ENCODE measurements around the gene SETD5. TPM values are rescaled to one million over a fixed set of nuclear protein-coding genes. Genes with fewer than 3 reads are reported as not detected.
A peak's percentile ranks its signal among the peaks of the same experiment; 100 is the strongest.

The SETD5 gene
- total RNA-seq, 2 donors from 2014 or later: 103 to 105 TPM

GRCh38 chr3:9501226-9501625, 103.8 kb downstream of the SETD5 start:
- peaks cover 32% of the 10 kb centered on the region for H3K27me3 Mint-ChIP-seq
- ATAC-seq: no peak
- H3K27ac Mint-ChIP-seq: no peak overlapping the region

DNA sequence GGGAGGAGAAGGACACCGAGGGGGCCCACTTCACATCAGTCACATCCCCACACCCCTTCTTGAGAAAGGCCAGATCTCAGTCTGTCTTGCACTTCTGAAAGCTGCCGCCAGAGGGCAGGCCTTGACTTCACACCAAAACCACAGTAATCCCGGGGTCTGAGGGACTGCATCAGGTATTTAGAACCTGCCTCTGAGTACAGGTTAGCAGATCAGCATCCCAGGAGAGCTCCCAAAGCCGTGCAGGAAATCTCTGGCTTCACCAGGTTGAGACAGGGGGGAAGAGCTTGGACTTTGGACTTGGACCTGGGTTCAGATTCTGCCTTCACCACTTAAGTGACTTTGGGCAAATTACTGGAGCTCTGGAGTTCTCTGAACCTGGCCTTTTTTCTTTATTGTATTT, 105.9 kb downstream of the SETD5 start:
- H3K36me3 Mint-ChIP-seq (ENCODE audit: low read depth): no peaks in the 10 kb centered on the region
- ATAC-seq (peak; percentile 63), DNase-seq (peak; percentile 37 to 58 (median 40))
- peaks cover 48% of the 10 kb centered on the region for H3K27me3 Mint-ChIP-seq
- no peaks in the 10 kb centered on the region for H3K9me3 ChIP-seq (ENCODE audit: control insufficient read depth, low read length, poor library complexity, severe bottlenecking)
- H3K27ac Mint-ChIP-seq: peak overlapping the region; percentile 1
- H3K4me1 Mint-ChIP-seq: peaks cover 5% of the 10 kb centered on the region
- no peak overlapping the region for H3K4me3 Mint-ChIP-seq

More at GRCh38 chr3:9501226-9501625, 103.8 kb downstream of the SETD5 start:
- H3K9me3 ChIP-seq (ENCODE audit: control insufficient read depth, low read length, poor library complexity, severe bottlenecking): no peaks in the 10 kb centered on the region
- Mint-ChIP-seq H3K4me3 (no peak overlapping the region), H3K36me3 (ENCODE audit: low read depth) (no peaks in the 10 kb centered on the region), H3K4me1 (peaks cover 5% of the 10 kb centered on the region)
- no peak for DNase-seq

DNA sequence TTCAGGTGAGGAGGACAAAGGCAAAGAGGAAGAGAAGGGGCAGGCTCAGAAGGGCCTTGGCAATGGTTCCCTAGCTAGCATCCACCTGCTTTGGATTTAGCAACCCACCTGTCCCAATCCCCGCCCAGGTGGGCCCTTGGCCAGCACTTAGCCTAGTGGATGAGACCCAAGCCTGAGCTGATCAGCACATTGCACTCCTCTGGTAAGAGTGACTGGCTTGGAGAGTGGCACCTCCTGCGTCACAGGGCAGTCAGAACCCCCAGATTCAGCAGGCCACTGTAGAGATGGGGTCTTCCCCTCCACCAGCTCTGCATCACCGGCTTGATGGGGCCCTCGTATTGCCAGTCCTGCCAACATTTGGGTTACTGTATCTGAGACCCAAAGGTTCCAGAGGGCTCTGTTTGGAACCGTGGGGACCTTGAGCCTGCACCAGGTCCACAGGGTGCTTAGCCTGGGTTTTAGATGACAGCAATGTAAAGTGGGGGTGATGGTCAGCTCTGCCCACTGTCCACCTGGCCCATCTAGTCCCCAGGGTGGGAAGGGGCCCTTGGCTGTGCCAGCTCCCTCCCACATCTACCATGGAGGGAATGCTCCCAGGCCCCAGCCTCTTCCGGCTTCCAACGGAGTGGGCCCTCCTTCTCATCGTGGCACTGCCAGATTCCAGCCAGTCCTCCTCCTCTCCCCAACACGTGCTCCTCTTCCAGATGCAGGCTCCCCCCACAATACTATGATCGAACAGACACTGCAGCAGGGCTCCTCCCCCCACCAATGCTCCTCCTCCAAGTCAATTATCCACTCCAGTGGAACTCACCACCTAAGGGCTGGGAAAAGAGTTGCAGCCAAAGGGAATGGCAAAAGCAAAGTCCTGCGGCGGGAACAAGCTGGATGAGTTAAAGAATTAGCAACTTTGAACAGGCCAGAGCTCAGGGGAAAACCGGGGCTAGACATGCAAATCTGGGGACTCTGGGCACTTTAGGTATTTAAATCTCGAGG, 110.5 kb downstream of the SETD5 start:
- Mint-ChIP-seq H3K36me3 (ENCODE audit: low read depth) (peaks cover 7% of the 10 kb centered on the region), H3K27ac (no peak overlapping the region), H3K4me3 (no peak overlapping the region), H3K4me1 (peaks cover 3% of the 10 kb centered on the region), H3K27me3 (peaks cover 39% of the 10 kb centered on the region)
- no peak for DNase-seq
- ATAC-seq: no peak
- H3K9me3 ChIP-seq (ENCODE audit: control insufficient read depth, low read length, poor library complexity, severe bottlenecking): no peaks in the 10 kb centered on the region

DNA sequence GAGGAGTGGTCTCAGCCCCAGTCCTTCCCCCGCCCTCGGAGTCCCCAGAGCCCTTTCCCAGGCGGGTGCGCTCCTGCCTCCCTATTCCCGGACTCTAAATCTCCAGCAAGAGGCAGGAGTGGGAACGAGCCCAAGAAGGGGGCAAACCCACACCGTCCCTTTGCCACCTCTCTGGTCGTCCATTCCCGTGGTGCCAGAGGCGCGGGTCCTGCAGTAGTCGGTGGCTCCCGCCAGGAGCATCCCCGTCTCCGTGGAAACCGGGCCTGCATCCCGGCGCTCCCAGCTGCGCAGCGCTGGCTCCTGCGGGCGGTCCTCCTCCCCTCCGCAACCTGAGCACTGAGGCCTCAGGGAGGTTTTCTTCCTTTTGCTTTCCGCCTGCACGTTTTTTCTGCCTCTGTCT, 111.4 kb downstream of the SETD5 start:
- ATAC-seq: no peak
- peaks cover 7% of the 10 kb centered on the region for H3K36me3 Mint-ChIP-seq (ENCODE audit: low read depth)

DNA sequence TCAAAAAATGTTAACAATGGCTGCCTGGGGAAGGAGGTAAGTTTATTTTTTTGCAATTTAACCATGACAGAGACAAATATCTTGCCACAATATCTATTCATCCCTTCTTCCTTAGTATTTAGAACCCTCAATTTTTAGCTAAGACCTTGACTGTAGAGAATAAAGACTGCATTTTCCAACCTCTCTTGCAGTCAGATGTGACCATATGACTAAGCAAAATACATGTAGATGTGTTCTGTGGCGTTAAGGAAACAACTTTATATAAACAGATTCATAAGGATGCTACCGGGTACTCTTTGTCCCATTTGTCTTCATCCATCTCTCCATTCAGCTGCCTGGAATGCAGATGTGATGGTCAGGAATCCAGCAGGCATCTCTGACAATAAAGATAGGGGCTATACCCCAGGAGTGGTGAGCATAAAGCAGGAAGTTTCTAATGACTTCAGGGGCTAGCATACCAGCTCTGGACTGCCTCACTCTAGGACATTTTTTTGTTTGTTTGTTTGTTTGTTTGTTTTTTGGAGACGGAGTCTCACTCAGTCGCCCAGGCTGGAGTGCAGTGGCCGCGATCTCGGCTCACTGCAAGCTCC, 115.1 kb downstream of the SETD5 start:
- DNase-seq (no peak), ATAC-seq (no peak)
- Mint-ChIP-seq H3K36me3 (ENCODE audit: low read depth) (peaks cover 7% of the 10 kb centered on the region), H3K4me3 (no peak overlapping the region), H3K4me1 (peaks cover 3% of the 10 kb centered on the region), H3K27ac (no peak overlapping the region), H3K27me3 (peaks cover 39% of the 10 kb centered on the region)
- H3K9me3 ChIP-seq (ENCODE audit: control insufficient read depth, low read length, poor library complexity, severe bottlenecking): no peaks in the 10 kb centered on the region

More for the DNA sequence above, 111.4 kb downstream of the SETD5 start:
- Mint-ChIP-seq H3K27ac (no peak overlapping the region), H3K27me3 (peaks cover 43% of the 10 kb centered on the region), H3K4me3 (peak overlapping the region; percentile 28), H3K4me1 (peaks cover 3% of the 10 kb centered on the region)
- H3K9me3 ChIP-seq (ENCODE audit: control insufficient read depth, low read length, poor library complexity, severe bottlenecking): no peaks in the 10 kb centered on the region
- no peak for DNase-seq

DNA sequence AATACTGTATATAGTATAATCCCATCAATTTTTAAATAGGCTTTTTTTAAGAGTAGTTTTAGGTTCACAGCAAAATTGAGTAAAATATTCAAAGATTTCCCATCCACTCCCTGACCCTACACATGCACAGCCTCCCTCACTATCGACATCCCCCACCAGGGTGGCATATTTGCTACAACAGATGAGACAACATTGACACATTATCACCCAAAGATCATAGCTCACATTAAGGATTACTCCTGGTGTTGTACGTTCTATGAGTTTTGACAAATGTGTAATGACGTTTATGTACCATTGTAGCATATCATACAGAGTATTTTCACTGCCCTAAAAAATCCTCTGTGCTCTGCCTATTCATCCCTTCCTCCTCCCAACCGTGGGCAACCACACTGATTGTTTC, 116.9 kb downstream of the SETD5 start:
- Mint-ChIP-seq H3K36me3 (ENCODE audit: low read depth) (peaks cover 3% of the 10 kb centered on the region), H3K27me3 (peaks cover 35% of the 10 kb centered on the region), H3K27ac (no peak overlapping the region), H3K4me1 (peaks cover under 1% of the 10 kb centered on the region), H3K4me3 (no peak overlapping the region)
- no peaks in the 10 kb centered on the region for H3K9me3 ChIP-seq (ENCODE audit: control insufficient read depth, low read length, poor library complexity, severe bottlenecking)
- ATAC-seq: no peak
- DNase-seq: no peak

DNA sequence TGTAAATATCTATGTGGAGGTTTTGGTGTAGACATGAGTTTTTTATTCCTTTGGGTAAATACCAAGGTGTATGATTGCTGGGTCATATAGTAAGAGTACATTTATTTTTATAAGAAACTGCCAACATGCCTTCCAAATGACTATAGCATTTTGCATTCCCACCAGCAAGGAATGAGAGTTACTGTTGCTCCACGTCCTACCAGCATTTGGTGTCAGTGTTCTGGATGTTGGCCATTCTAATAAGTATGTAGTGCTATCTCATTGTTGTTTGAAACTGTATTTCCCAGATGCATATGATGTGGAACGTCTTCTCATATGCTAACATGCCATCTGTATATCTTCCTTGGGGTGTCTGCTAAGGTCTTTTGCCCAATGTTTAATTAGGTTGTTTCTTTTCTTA, 117.5 kb downstream of the SETD5 start:
- no peak overlapping the region for H3K27ac Mint-ChIP-seq
- H3K36me3 Mint-ChIP-seq (ENCODE audit: low read depth): peaks cover 2% of the 10 kb centered on the region
- no peak for DNase-seq
- peaks cover 33% of the 10 kb centered on the region for H3K27me3 Mint-ChIP-seq
- H3K4me3 Mint-ChIP-seq: no peak overlapping the region
- no peaks in the 10 kb centered on the region for H3K9me3 ChIP-seq (ENCODE audit: control insufficient read depth, low read length, poor library complexity, severe bottlenecking)
- no peaks in the 10 kb centered on the region for H3K4me1 Mint-ChIP-seq
- ATAC-seq: no peak

DNA sequence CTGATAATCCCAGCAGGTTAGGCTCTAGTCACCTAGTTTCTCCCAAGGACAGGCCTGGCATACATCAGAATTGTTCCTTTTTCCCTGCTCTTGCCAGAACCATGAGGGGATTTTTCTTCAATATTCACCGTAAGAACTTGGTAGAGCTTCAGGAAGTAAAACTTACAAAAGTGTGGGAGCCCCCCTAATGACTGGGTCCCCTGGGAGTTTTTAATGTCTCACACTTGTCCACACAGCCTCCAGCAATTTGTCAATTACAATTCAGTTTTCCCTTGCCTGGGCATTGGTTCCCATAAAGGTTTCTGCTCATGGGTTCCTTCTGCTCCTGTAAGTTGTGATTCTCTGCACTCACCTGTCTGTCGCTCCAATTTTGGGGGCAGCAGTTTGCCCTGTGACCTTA, 127.7 kb downstream of the SETD5 start:
- H3K4me1 Mint-ChIP-seq: no peaks in the 10 kb centered on the region

More for the DNA sequence above, 127.7 kb downstream of the SETD5 start:
- no peak for DNase-seq
- H3K9me3 ChIP-seq (ENCODE audit: control insufficient read depth, low read length, poor library complexity, severe bottlenecking): no peaks in the 10 kb centered on the region
- H3K27ac Mint-ChIP-seq: no peak overlapping the region
- peaks cover 46% of the 10 kb centered on the region for H3K27me3 Mint-ChIP-seq
- H3K4me3 Mint-ChIP-seq: no peak overlapping the region
- ATAC-seq: no peak
- H3K36me3 Mint-ChIP-seq (ENCODE audit: low read depth): peaks cover 5% of the 10 kb centered on the region

Other genes starting within 250 kb of the SETD5 start
- 1 to 10 TPM; 1.8 to 2.2 TPM for gene SRGAP3, start 148.0 kb upstream of the SETD5 start, total RNA-seq
- gene THUMPD3, start 34.6 kb upstream of the SETD5 start, total RNA-seq: 10 to 100 TPM; 36.9 to 50.3 TPM
- gene LHFPL4, start 156.2 kb downstream of the SETD5 start, total RNA-seq: not detected

Data from T-helper 17 cell (primary cell).